ENCODE results near the gene ARID1B. TPM values are rescaled to one million over a fixed set of nuclear protein-coding genes. Genes with fewer than 3 reads are reported as not detected.

Gene ARID1B
- total RNA-seq, 4 donors from 2014 or later: 157 to 315 (median 206) TPM

GRCh38 chr6:156854466-156855161 lies 77.4 kb downstream of the ARID1B start:
- TF ChIP-seq POLR2A (IDR thresholded peaks at IDR 0.05): no peak

DNA sequence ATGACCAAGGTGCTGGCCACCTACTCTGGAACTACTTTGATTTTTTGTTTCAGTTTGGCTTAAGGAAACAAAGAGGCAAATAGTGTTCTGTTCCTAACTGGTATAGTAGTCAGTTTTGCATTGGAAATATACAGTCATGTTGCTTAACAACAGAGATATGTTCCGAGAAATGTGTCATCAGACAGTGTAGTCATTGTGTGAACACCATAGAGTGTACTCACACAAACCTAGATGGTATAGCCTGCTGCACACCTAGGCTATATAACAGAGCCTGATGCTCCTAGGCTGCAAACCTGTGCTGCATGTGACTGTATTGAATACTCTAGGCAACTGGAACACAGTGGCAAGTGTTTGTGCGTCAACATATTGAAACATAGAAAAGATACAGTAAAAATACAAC lies 80.4 kb downstream of the ARID1B start:
- Histone ChIP-seq H3K9me3 (no peaks in the 10 kb centered on the region), H3K4me3 (replicated peaks in 1 of 3) (no peak overlapping the region), H3K36me3 (no peaks in the 10 kb centered on the region), H3K4me1 (peaks cover 19 to 40% of the 10 kb centered on the region in 2 donors), H3K27ac (no peak overlapping the region), H3K27me3 (no peaks in the 10 kb centered on the region)
- no peak for DNase-seq
- intact Hi-C loops (cut with DNase I): no loop called here
- 92 to 97% methylated on average over 2 of the region's 2 CpGs for WGBS, 2 donors
- TF ChIP-seq POLR2A (IDR thresholded peaks at IDR 0.05): no peak
- TF ChIP-seq, protein P1, sequence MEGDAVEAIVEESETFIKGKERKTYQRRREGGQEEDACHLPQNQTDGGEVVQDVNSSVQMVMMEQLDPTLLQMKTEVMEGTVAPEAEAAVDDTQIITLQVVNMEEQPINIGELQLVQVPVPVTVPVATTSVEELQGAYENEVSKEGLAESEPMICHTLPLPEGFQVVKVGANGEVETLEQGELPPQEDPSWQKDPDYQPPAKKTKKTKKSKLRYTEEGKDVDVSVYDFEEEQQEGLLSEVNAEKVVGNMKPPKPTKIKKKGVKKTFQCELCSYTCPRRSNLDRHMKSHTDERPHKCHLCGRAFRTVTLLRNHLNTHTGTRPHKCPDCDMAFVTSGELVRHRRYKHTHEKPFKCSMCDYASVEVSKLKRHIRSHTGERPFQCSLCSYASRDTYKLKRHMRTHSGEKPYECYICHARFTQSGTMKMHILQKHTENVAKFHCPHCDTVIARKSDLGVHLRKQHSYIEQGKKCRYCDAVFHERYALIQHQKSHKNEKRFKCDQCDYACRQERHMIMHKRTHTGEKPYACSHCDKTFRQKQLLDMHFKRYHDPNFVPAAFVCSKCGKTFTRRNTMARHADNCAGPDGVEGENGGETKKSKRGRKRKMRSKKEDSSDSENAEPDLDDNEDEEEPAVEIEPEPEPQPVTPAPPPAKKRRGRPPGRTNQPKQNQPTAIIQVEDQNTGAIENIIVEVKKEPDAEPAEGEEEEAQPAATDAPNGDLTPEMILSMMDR (IDR thresholded peaks at IDR 0.05): no peak

More at GRCh38 chr6:156854466-156855161, 77.4 kb downstream of the ARID1B start:
- no peaks in the 10 kb centered on the region for H3K36me3 ChIP-seq
- intact Hi-C loops (cut with DNase I): no loop called here
- no peaks in the 10 kb centered on the region for H3K9me3 ChIP-seq
- no peaks in the 10 kb centered on the region for H3K27me3 ChIP-seq
- WGBS, 2 donors: 93 to 94% methylated on average over 10 of the region's 10 CpGs
- peaks cover 45 to 64% of the 10 kb centered on the region in 2 donors for H3K4me1 ChIP-seq
- DNase-seq: no peak
- H3K4me3 ChIP-seq (replicated peaks in 1 of 3): no peak overlapping the region
- no peak overlapping the region for H3K27ac ChIP-seq

GRCh38 chr6:156859686-156860085 lies 82.5 kb downstream of the ARID1B start:
- Histone ChIP-seq H3K27me3 (no peaks in the 10 kb centered on the region), H3K9me3 (no peaks in the 10 kb centered on the region), H3K4me1 (peaks cover 10 to 26% of the 10 kb centered on the region in 2 donors), H3K4me3 (replicated peaks in 1 of 3) (no peak overlapping the region), H3K27ac (no peak overlapping the region), H3K36me3 (no peaks in the 10 kb centered on the region)
- TF ChIP-seq, protein P1 (IDR thresholded peaks at IDR 0.05): no peak
- no peak for TF ChIP-seq POLR2A (IDR thresholded peaks at IDR 0.05)
- no peak for DNase-seq
- WGBS, 2 donors: 71 to 85% methylated on average over 1 of the region's 1 CpG
- intact Hi-C loops (cut with DNase I): no loop called here

DNA sequence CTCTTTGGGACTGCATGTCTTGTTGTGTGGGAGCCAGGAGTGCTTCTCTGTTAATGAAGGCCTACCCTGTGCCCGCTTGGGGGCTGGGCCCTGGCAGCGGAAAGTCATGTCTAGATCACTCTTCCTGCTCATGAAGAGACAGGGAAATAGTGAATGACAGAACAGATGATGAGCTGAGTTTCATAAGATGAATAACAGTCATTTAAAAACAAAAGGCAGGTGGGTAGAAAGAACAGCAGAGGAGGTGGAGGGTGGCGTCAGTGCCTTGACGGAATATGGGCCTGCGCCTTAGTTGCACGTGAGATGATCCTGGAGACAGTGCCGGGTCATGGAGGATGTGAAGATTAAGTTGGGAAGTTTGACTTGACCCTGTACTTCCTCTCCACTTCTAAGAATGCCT lies 85.5 kb downstream of the ARID1B start:
- H3K9me3 ChIP-seq: no peaks in the 10 kb centered on the region
- H3K36me3 ChIP-seq: no peaks in the 10 kb centered on the region
- H3K27me3 ChIP-seq: no peaks in the 10 kb centered on the region
- intact Hi-C loops (cut with DNase I): no loop called here
- H3K4me3 ChIP-seq (replicated peaks in 1 of 3): no peak overlapping the region
- no peak overlapping the region for H3K27ac ChIP-seq
- 92% methylated on average over 7 of the region's 7 CpGs for WGBS, 2 donors
- DNase-seq: no peak
- TF ChIP-seq, protein P1 (IDR thresholded peaks at IDR 0.05): no peak
- TF ChIP-seq POLR2A (IDR thresholded peaks at IDR 0.05): no peak
- peaks cover 9 to 38% of the 10 kb centered on the region in 2 donors for H3K4me1 ChIP-seq

GRCh38 chr6:156863504-156863903 lies 86.3 kb downstream of the ARID1B start:
- no peak for DNase-seq
- Histone ChIP-seq H3K9me3 (no peaks in the 10 kb centered on the region), H3K27ac (no peak overlapping the region), H3K4me3 (replicated peaks in 1 of 3) (no peak overlapping the region), H3K36me3 (no peaks in the 10 kb centered on the region), H3K27me3 (no peaks in the 10 kb centered on the region), H3K4me1 (peaks cover 14 to 37% of the 10 kb centered on the region in 2 donors)
- no peak for TF ChIP-seq POLR2A (IDR thresholded peaks at IDR 0.05)
- TF ChIP-seq, protein P1 (IDR thresholded peaks at IDR 0.05): no peak
- intact Hi-C loops (cut with DNase I): no loop called here
